ENCODE measurements around the gene SMARCC2.
A peak's percentile ranks its signal among the peaks of the same experiment; 100 is the strongest.
"Not testable (repeated sequence)": the region's sequence is repeated elsewhere in the genome, so short reads cannot be mapped to it uniquely, and the experiment has no call there.

SMARCC2 gene

DNA sequence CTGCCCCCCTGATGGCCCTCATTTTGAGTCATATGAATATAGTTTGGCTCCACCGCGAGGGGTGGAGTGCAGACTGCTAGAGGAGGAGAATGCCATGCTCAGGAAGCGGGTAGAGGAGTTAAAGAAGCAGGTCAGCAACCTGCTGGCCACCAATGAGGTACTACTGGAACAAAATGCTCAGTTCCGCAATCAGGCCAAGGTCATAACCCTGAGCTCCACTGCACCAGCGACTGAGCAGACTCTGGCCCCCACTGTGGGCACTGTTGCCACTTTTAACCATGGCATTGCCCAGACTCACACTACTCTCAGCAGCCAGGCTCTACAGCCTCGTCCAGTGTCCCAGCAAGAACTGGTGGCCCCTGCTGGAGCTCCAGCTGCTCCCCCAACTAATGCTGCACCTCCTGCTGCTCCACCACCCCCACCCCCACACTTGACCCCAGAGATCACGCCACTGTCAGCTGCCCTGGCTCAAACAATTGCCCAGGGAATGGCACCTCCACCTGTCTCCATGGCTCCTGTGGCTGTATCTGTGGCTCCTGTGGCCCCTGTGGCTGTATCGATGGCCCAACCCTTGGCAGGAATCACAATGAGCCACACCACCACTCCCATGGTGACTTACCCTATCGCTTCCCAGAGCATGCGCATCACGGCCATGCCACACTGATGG, 67.9 kb downstream of the SMARCC2 start:
- DNase-seq (ENCODE audit: low read depth) = no peak

DNA sequence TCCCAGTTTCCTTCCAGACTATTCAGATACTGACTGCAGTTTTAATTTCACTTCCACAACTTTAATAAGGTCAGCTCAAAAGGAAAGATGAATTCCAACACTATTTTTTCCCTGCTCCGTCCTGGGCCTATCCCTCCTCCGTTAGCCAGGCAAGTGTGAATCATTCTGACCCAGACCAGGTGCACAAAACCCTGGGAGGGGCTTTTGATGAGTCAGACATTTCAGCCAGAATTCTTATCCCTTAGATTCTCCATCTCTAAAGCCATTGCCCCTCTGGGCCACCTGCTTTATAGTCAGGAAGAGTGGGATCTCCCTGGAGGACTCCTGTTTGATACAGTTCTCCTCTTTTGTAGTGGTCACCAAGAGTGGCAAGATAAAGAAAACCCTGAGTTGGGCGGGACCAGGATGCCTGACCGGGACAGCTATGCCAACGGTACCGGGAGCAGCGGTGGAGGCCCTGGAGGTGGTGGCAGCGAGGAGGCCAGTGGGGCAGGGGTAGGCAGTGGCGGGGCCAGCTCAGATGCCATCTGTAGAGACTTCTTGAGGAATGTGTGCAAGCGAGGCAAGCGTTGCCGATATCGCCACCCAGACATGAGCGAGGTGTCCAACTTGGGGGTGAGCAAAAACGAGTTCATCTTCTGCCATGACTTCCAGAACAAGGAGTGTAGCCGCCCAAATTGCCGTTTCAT, 69.0 kb downstream of the SMARCC2 start:
- DNase-seq (ENCODE audit: low read depth) = no peak

DNA sequence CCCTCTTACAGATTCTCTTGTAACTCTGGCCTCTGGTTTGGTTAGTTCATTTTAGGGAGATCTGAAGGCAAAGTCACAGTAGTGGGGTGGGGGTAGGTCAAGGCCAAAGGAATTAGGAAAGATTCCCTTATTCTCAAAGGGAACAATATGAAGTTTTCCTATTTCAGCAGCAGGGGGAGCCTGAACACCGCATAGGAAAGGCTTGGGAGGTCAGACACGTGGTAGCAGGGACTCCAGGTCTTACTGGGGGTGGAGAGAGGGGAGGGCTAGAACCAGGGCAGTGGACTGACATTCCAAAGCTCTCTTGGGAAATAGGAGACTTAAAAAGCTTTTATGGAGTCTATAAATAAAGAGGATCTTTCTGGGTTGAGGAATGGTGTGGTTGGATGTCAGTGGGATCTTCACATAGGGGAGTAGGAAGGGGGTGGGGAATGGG, 69.9 kb downstream of the SMARCC2 start:
- peak; percentile 29 for DNase-seq (ENCODE audit: low read depth)

DNA sequence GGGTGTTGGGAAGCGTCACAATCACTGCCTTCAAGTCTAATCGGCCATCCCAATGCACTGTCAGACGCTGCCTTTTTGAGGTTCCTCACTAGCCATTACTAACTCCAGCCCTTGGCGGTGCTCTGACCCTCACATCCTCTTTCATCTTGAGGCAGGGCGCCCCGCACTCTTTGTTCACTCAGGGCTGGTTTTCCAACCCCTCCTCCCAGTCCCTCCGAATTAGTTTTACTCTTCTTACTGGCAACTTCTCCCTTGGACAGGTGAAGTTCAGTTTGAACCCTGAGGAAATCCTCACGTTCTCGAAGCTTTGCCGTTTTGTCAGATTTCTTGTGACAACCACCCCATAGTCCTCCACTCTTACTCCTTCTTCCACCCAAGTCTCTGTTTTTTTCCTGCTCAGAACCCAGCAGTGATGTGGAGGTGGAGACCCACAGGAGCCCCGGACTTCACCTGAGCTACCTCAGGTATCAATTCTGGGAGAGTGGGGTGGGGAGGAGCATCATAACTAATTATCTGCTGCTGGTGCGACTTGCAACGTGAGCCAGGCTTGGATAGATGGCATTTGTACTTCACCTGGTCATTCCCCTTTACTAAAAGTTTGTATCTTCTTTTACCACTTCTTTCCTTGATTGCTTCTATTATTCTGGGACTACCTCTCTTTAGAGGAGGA, 70.5 kb downstream of the SMARCC2 start:
- no peak for DNase-seq (ENCODE audit: low read depth)

DNA sequence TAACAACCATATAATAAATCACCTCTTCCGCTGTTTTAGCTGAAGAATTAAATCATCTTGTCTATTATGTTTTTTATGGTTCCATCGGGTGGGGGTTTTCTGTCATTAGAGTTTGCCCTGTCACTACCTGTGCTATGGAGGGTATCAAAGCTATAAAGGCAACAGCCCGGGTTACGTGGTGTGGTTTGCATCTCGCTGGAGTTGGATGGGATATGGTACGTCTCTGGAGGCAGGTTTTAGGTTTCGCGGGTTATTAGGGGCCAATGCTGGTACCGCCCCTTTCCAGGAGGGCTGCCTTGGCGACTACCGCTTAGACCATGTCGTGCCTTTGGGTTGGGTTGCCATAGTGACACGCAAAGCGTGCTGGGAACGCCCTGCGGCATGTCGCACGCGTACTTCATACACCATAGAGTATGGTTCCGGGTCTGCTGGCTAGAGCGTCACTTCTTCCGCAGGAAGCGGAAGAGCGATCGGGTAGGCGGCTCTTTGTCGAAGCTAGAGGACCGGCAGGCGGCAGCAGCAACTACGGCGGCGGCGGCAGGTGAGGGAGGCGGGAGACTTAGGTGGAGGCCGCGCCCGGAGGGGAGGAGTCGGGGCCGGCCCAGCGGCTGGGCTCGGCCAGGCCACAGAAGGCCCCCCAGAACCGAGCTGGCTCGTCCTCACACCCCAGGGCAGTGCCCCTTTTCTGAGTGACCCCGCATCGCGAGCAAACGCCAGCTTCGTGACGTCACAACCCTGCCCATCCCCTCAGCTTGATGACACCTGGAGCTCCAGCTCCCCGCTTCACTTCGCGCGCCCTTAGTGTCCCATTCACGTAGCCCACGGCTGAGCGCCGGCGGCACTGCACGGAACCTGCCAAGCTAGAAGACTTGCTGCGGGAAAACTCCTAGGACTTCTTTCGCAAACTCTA, 71.2 kb downstream of the SMARCC2 start, which contains the start of gene ZC3H10:
TSS of gene ZC3H10 (plus strand) at position 489 of the 910 bp plus-strand sequence. CDS start 2,297 bp downstream, outside the sequence.
- peak; percentile 96 for DNase-seq (ENCODE audit: low read depth)

DNA sequence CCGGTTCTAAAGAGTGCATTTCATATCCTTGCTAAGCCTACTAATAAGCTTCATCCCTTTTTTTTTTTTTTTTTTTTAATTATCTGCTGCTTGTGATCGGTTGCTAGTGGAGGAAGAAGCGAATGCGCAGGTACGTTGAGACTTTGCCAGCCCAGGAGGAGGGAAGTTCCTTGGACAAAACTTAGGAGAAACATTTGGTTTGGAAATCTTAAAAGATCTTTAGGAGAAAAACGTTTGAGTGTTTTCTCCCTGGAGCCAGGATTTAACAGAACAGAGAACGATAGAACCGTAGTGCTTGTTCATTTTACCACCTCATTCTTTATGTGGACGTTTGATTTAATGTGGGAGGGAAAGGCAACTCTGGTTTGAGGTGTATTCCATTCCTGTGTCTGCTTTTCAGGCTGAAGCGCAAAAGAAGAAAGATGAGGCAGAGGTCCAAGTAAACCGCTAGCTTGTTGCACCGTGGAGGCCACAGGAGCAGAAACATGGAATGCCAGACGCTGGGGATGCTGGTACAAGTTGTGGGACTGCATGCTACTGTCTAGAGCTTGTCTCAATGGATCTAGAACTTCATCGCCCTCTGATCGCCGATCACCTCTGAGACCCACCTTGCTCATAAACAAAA, 72.1 kb downstream of the SMARCC2 start:
- DNase-seq (ENCODE audit: low read depth) = not testable (repeated sequence)

DNA sequence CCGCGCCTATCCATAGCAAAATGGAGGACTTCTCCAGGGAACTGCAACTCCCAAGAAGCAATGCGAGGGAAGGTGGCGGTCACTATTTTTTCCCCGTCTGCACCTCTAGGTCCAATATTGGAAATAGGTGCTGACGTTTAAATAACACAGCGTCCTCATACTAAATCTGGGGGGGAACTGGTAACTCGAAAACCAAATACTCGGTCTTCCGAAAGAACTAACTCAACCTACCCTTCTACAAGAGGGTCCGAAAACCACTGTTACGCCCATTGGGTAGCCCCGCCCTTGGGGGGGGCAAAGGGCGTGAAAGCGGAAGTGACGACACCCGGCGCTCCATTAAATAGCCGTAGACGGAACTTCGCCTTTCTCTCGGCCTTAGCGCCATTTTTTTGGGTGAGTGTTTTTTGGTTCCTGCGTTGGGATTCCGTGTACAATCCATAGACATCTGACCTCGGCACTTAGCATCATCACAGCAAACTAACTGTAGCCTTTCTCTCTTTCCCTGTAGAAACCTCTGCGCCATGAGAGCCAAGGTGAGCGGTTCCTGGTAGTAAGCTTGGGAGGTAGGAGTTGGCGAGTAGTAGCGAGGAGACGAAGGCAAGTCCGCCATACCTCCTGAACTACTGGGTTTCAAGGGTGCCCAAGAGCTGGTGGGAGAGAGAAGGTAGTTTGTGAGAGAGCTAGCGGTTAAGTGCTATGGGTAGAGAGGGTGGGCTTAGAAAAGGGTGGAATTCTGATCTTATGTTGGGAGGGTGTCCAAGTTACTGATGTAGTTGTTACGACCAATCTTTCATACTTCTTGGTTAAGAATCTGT, 72.8 kb downstream of the SMARCC2 start, which contains the start of gene RPL41:
TSS of gene RPL41 (plus strand) at position 367 of the 815 bp plus-strand sequence.
- DNase-seq (ENCODE audit: low read depth) = peak; percentile 89

DNA sequence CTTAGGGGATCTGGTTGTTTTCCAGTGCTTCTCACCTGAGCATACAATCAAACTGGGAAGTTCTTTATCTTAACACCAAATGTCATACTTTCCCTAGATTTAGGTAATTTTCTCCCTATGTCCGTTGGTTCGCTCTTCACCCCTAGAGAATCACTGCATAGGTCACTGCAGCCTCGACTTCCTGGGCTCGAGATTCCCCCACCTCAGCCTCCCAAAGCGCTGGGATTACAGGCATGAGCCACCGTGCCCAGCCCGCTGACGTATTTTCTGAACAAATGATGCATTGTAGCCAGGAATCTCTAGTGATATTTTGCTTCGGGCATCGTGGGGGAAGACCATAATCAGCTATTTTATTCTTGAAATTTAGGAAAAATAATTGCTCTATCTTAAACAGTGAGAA, 74.0 kb downstream of the SMARCC2 start:
- DNase-seq (ENCODE audit: low read depth) = no peak

DNA sequence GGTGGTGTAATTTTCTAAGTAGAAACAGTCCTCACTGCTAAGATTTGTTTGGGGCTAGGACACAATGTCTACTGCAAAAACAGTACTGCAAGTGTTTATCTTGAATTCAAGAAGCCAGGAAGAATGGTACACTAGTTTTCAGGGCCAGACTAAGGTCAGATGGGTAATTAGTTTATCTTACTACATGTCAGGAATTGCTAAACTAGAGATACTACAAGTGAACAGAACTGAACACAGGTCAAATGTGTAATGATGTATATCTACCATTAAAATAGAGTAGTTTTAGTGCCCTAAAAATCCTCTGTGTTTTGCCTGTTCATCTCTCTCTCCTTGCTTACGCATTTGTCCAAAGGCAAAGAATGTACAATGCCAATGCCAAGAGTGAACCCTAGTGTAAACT, 75.2 kb downstream of the SMARCC2 start:
- DNase-seq (ENCODE audit: low read depth) = no peak

Data from activated T-cell treated with anti-CD3 and anti-CD28 coated beads for 48 hours (primary cell).